HG03064 (cell line): ENCODE data around the gene UQCR10.
"Not testable (repeated sequence)": the region's sequence is repeated elsewhere in the genome, so short reads cannot be mapped to it uniquely, and the experiment has no call there.

Experiments used
- ATAC-seq: cut with Tn5 transposase; IDR thresholded peaks from one replicate; pipeline ENCODE4 v1.9.1; 2021; ENCODE audit warnings: low read depth; ENCODE audit not compliant: unreplicated experiment

Gene UQCR10

DNA sequence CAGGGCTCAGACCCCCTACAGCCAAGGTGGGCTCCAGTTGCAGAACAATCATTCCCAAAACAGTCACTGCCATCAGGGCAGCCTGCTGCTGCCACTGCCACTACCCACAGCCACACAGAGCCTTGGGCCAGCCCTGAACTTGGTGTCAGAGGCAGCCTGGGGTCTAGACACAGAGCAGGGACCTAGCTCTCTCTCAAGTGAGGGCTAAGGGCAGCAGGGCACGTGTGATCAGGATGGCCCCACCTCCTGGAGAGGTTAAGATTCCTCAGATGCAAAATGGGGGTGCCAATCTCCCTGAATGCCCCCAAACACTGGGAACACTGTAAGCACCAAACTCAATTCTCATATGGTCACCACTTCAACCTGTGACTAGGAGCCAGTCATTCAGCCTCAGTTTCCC is 31.8 kb upstream of the UQCR10 start:
- no peak for ATAC-seq

DNA sequence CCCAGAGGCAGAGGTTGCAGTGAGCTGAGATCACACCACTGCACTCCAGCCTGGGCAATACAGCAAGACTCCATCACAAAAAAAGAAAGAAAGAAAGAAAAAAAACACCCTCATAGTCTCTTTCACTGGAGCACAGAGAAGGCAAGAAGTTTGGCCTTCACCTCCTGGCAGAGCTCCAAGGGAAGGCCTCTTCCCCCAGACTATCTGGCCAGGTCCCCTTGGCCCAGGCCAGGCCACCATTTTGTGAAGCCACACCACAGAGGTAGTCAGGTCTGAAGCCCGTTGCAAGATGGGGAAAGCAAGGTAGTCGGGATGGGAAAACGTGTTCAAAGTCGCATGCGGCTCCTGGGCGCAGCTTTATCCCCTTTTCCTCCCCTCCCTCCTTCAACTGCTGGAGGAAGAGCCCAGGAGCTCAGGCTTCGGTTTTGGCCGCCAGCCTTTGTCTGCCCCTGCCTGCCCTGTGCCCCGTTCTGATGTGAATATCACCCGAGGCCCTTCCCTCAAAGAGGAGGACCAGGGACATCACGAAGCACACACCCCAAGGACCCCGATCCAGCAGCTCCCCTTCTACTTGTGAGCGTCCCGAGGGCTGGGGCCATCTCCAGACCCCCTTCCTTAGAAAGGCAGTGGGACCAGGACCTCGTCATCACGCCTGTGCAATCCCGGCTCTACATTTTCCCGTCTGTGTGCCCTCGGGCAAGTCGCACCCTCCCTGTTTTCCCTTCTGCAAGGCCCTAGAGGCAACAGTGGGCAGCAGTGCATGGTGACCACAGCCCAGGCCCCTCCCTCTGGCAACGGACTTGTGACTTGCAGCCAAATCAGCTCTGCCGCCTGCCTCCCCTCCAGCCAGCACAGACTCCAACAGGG is 29.7 kb upstream of the UQCR10 start:
- no peak for ATAC-seq

- no peak for ATAC-seq
These were observed 28.9 kb upstream of the UQCR10 start for GRCh38 chr22:29738118-29738815.

DNA sequence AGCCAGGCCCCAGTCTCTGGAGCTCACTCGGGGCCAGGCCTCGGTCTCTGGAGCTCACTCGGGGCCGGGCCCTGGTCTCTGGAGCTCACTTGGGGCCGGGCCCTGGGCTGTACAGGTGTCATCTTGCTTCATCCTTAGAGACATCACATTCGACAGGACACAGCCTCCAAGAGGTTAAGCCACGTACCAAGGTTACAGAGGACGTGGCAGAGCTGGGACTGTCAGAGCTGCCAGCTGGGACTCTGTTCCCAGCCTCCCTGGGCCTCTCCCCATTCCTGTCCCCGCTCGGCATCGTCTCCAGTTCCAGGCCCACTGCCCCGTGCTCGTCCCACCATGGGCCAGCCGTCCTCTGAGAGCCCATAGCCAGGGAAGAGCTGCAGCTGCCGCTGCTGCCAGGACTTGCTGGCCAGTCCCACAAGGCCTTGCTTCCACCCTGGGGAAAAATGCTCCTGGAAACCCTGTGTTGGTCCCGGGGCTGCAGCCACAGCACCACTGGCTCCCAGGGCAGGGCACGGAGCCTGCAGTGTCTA is 27.8 kb upstream of the UQCR10 start:
- no peak for ATAC-seq

- no peak for ATAC-seq
These were observed 27.0 kb upstream of the UQCR10 start for GRCh38 chr22:29740216-29740615.

GRCh38 chr22:29741926-29742325 is 25.2 kb upstream of the UQCR10 start:
- ATAC-seq = no peak

DNA sequence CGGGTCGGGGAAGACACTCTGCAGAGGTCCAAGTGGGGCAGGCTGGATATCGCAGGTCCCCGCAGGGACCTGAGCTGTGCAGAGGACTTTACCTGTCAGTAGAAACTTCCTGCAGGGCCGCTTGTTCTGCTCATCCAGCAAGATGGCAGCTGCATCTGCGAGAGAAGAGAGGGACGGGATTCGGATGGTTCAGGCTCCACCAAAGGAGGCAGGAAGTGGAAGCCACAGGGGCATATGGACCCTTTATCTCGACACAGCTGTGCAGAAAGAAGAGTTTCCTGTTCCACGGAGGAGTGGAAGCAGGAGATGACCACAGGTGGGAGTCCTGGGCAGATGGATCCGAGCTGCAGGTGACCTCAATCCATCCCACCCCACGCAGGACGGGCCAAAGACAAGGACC is 24.8 kb upstream of the UQCR10 start:
- no peak for ATAC-seq

- no peak for ATAC-seq
These were observed 22.3 kb upstream of the UQCR10 start for GRCh38 chr22:29744902-29745301.

GRCh38 chr22:29747832-29748231 is 19.3 kb upstream of the UQCR10 start:
- ATAC-seq = no peak

- ATAC-seq = no peak
These were observed 18.8 kb upstream of the UQCR10 start for GRCh38 chr22:29748248-29748893.

- no peak for ATAC-seq
These were observed 17.1 kb upstream of the UQCR10 start for GRCh38 chr22:29750029-29750428.

DNA sequence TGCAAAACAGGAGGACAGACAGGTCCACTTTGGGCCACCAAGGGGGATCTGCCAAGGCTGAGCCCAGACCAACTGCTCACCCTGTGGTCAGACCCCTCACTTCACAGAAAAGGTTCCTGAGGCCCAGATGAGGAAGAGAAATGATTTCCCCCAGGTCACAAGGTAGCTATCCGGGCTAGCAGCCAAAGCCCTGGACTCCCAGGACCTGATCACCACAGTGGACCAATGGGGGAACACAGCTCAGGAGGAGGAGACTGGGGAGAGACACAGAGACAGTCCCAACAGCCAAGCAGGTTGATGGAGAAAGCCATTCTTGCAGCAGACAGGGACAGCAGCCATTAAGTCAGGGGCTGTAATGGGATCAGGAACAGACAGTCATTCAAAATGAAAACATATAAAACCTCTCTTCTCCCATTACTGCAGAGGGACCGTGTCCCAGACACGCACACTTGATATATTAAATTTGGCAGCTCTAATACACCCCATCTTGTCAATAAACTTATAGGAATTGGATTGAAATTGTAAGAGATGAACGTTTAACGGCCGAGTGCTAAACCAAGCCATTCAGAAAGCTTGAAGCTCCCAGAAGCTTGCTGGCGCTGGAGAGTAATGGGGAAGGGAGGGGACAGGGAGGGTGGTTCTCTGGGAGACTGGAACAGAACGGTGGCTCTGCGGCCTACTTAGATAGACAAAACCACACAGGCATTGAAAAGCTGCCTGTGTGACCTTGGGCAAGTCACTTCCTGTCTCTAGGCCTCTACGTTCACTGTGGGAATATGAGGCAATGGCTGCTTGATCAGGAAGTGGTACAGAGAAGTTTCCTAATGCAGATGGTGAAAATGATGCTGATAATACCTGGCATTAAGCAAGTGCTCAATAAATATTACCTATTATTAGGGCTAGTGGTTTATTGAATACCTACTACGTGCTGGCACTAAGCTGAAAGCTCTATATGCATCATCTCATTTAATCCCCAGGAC is 16.3 kb upstream of the UQCR10 start:
- ATAC-seq = no peak

DNA sequence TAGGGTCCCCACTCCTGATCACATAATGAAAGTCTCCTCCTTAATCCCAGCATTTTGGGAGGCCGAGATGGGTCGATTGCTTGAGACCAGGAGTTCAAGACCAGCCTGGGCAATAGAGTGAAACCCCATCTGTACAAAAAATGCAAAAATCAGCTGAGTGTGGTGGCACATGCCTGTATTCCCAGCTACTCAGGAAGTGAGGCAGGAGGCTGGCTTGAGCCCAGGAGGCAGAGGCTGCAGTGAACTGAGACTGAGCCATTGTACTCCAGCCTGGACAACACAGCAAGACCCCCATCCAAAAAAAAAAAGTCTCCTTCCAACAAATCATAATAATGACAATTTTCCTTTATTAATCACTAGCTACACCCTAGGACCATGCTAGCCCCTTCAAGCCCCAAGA is 15.5 kb upstream of the UQCR10 start:
- no peak for ATAC-seq

GRCh38 chr22:29753808-29754657 is 13.1 kb upstream of the UQCR10 start:
- no peak for ATAC-seq

- ATAC-seq = not testable (repeated sequence)
These were observed 12.3 kb upstream of the UQCR10 start for GRCh38 chr22:29754658-29755395.

- no peak for ATAC-seq
These were observed 11.3 kb upstream of the UQCR10 start for GRCh38 chr22:29755889-29756288.

GRCh38 chr22:29756341-29756740 is 10.8 kb upstream of the UQCR10 start:
- no peak for ATAC-seq

- no peak for ATAC-seq
These were observed 10.1 kb upstream of the UQCR10 start for GRCh38 chr22:29757096-29757495.
